Transverse colon (tissue), 4 donors: ENCODE results near the gene SNTG2. TPM values are rescaled to one million over a fixed set of nuclear protein-coding genes. Genes with fewer than 3 reads are reported as not detected.

Experiments
- DNase-seq: peaks from one replicate; pipeline ENCODE4 v3.0.0-alpha.2; 2019
- H3K27ac ChIP-seq, 4 donors: fragments of 200-600 bp; sonication (generic); 2 replicates each; pipeline ENCODE4 v1.5.1; 2016 to 2018; ENCODE audit warnings: inconsistent platforms in 4 of 4
- H3K27me3 ChIP-seq: fragments of 200-600 bp; sonication (generic); 2 replicates; pipeline ENCODE4 v1.5.1; 2017; ENCODE audit warnings: inconsistent platforms
- H3K36me3 ChIP-seq, 4 donors: fragments of 200-600 bp; sonication (generic); 2 replicates each; pipeline ENCODE4 v1.5.1; 2017 to 2019; ENCODE audit warnings: inconsistent platforms in 4 of 4
- H3K4me1 ChIP-seq, 4 donors: fragments of 200-600 bp; sonication (generic); 2 replicates each; pipeline ENCODE4 v1.5.1; 2017 to 2020; ENCODE audit warnings: inconsistent platforms in 4 of 4
- H3K4me3 ChIP-seq, 4 donors: fragments of 200-600 bp; sonication (generic); 1 replicate in 1 of 4; 2 replicates in 3 of 4; pipeline versions ENCODE4 v1.5.1 to v1.6.1; 2017 to 2019; ENCODE audit warnings: inconsistent platforms in 4 of 4
- H3K9me3 ChIP-seq, 2 donors: fragments of 200-600 bp; sonication (generic); 2 replicates each; pipeline ENCODE4 v1.5.1; 2017 to 2019; ENCODE audit warnings: inconsistent platforms in 2 of 2
- CTCF ChIP-seq, 5 experiments: fragments of 200-600 bp in 3 of 5; fragments of 450-650 bp in 2 of 5; sonication (generic) in 3 of 5; IDR thresholded peaks; 1 replicate in 2 of 5; 2 replicates in 3 of 5; pipeline ENCODE4 v1.5.1; 2016 to 2017; ENCODE audit warnings: antibody characterized with exemption in 5 of 5, inconsistent platforms in 3 of 5, mild to moderate bottlenecking in 2 of 5, moderate library complexity in 1 of 5
- EP300 ChIP-seq: sonication (generic); formaldehyde crosslinking; IDR thresholded peaks from one replicate; pipeline ENCODE4 v1.6.1; 2017; ENCODE audit warnings: antibody characterized with exemption, low read depth
- POLR2A ChIP-seq: fragments of 450-650 bp; IDR thresholded peaks from one replicate; pipeline ENCODE4 v1.6.1; 2016; ENCODE audit warnings: antibody characterized with exemption, mild to moderate bottlenecking, moderate library complexity
- POLR2AphosphoS5 ChIP-seq, 3 donors: sonication (generic); formaldehyde crosslinking; IDR thresholded peaks; one replicate each; pipeline ENCODE4 v1.6.1; 2016; ENCODE audit warnings: antibody characterized with exemption in 3 of 3
- WGBS, 2 donors: methylation state at CpG; one replicate each; pipeline ENCODE4 v1.1.5; 2018; ENCODE audit warnings: low coverage in 1 of 2; 5-methylcytosine and 5-hydroxymethylcytosine counted together
- in situ Hi-C, 4 donors: fragments of 200-750 bp; cut with MboI; loops; one replicate each; pipeline versions ENCODE4 v1.15.0 to v1.15.1; 2017; ENCODE audit warnings: low sequenced_read_pairs in 3 of 4, low pct_ligation_motif_present in 1 of 4, low pct_unique_long_range_greater_than_20kb in 1 of 4
- intact Hi-C: fragments of 100-400 bp; cut with DNase I; formaldehyde crosslinking; loops from one replicate; pipeline ENCODE4 v1.15.1; 2023; ENCODE audit warnings: low total_unique reads
- total RNA-seq, 4 donors: library from RNA; depleted of rRNA; stranded (reverse); fragments of >200 nt; gene quantifications; one replicate each; pipeline ENCODE4 v1.1.0, GENCODE V29; 2016

The SNTG2 gene
- total RNA-seq, 4 donors from 2014 or later, result 0.55 to 4.9 (median 1.5) TPM

GRCh38 chr2:1278125-1278524 is 327.5 kb downstream of the SNTG2 start:
- Histone ChIP-seq H3K27ac (no peak overlapping the region), H3K4me3 (no peak overlapping the region), H3K9me3 (no peaks in the 10 kb centered on the region), H3K36me3 (no peaks in the 10 kb centered on the region), H3K4me1 (no peaks in the 10 kb centered on the region), H3K27me3 (no peaks in the 10 kb centered on the region)
- WGBS, 2 donors, result 75 to 85% methylated on average over 4 of the region's 4 CpGs
- no peak for TF ChIP-seq CTCF (IDR thresholded peaks at IDR 0.05)
- intact Hi-C loops, result no loop called here
- in situ Hi-C loops, result no loop called here
- DNase-seq, result no peak

GRCh38 chr2:1278861-1279260 is 328.2 kb downstream of the SNTG2 start:
- Histone ChIP-seq H3K27ac (no peak overlapping the region), H3K27me3 (no peaks in the 10 kb centered on the region), H3K9me3 (no peaks in the 10 kb centered on the region), H3K4me3 (no peak overlapping the region), H3K4me1 (no peaks in the 10 kb centered on the region), H3K36me3 (no peaks in the 10 kb centered on the region)
- in situ Hi-C loops, result no loop called here
- intact Hi-C loops, result no loop called here
- no peak for DNase-seq
- TF ChIP-seq EP300 (no peak), POLR2AphosphoS5 (IDR thresholded peaks at IDR 0.05) (no peak), POLR2A (no peak), CTCF (IDR thresholded peaks at IDR 0.05) (no peak)
- 88 to 100% methylated on average over 4 to 27 of the region's 27 CpGs for WGBS, 2 donors

GRCh38 chr2:1282552-1282951 is 331.9 kb downstream of the SNTG2 start:
- 53 to 61% methylated on average over 6 to 22 of the region's 22 CpGs for WGBS, 2 donors
- in situ Hi-C loops (no loop called here), intact Hi-C loops (no loop called here)
- no peak for DNase-seq
- H3K36me3 ChIP-seq, result no peaks in the 10 kb centered on the region
- H3K27me3 ChIP-seq, result no peaks in the 10 kb centered on the region
- H3K4me1 ChIP-seq, result no peaks in the 10 kb centered on the region
- no peak overlapping the region for H3K4me3 ChIP-seq
- no peak overlapping the region for H3K27ac ChIP-seq
- TF ChIP-seq EP300 (no peak), CTCF (IDR thresholded peaks at IDR 0.05) (no peak), POLR2A (no peak), POLR2AphosphoS5 (IDR thresholded peaks at IDR 0.05) (no peak)
- no peaks in the 10 kb centered on the region for H3K9me3 ChIP-seq

GRCh38 chr2:1283020-1283801 is 332.6 kb downstream of the SNTG2 start:
- Histone ChIP-seq H3K4me3 (no peak overlapping the region), H3K4me1 (no peaks in the 10 kb centered on the region), H3K36me3 (no peaks in the 10 kb centered on the region), H3K27ac (no peak overlapping the region), H3K9me3 (no peaks in the 10 kb centered on the region), H3K27me3 (no peaks in the 10 kb centered on the region)
- DNase-seq, result no peak
- TF ChIP-seq CTCF (IDR thresholded peaks at IDR 0.05), result no peak
- no peak for TF ChIP-seq POLR2A
- TF ChIP-seq POLR2AphosphoS5 (IDR thresholded peaks at IDR 0.05), result no peak
- WGBS, 2 donors, result 82 to 100% methylated on average over 2 to 21 of the region's 21 CpGs
- intact Hi-C loops (no loop called here), in situ Hi-C loops (no loop called here)
